NT2/D1 (cell line): Measurements from ENCODE around the gene TRABD.

Source experiments
- SUZ12 ChIP-seq: IDR thresholded peaks from 2 replicates; pipeline ENCODE4 v1.6.1; 2011; ENCODE audit not compliant: insufficient read length, insufficient read depth; ENCODE audit errors: extremely low read depth
- YY1 ChIP-seq: IDR thresholded peaks from 2 replicates; pipeline ENCODE4 v1.6.1; 2011; ENCODE audit not compliant: insufficient read length, insufficient read depth
- ZNF274 ChIP-seq: IDR thresholded peaks from 2 replicates; pipeline ENCODE4 v1.6.1; 2011; ENCODE audit warnings: mild to moderate bottlenecking, low read depth, low read length

DNA sequence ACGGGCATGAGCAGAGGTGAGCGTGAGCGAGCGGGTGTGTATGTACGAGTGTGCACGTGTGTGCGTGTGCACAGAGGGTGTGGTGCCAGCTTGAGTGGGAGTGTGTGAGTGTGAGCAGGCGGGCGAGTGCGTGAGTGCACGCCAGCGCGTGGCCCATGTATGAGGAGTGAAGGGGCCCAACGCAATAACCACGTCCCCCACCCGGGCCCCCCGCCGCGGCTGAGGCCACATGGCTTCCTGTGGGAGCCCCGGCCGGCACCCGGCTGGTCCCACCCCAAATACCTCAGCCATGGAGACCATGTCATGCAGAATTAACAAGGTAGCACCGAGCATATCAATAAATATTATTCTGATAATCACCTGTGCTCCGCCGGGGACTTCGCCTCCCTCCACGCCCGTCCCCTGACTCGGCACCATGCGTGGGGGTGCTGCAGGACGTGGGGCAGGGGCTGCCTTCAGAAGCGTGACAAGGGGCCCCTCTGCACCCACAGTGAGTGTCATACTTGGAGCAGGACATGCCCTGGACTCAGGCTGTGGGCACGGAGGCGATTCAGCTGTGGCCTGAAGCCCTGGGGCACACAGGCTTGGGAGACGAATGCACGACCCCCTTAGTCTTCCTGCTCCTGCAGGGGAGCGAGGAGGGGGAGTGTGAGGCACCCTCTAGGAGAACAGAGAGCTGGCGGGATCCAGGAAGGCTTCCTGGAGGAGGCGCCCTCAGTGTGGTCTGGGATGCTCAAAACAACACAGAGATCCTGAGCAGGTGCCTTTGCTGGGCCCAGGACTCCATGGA, 5.6 kb upstream of the TRABD start:
- no peak for TF ChIP-seq YY1
- no peak for TF ChIP-seq ZNF274
- TF ChIP-seq SUZ12, result no peak
